SKM-1 treated with dmso at 0.1 percent for 144 hours (cell line): ENCODE data around the gene PUDP.
"Not testable (repeated sequence)": the region's sequence is repeated elsewhere in the genome, so short reads cannot be mapped to it uniquely, and the experiment has no call there.

Experiments
- DNase-seq: peaks from one replicate; lab custom pipeline; 2025; ENCODE audit not compliant: unreplicated experiment; lab: John Stamatoyannopoulos, UW

The PUDP gene

GRCh38 chrX:7110821-7111276, 37.1 kb downstream of the PUDP start:
- DNase-seq, result no peak

DNA sequence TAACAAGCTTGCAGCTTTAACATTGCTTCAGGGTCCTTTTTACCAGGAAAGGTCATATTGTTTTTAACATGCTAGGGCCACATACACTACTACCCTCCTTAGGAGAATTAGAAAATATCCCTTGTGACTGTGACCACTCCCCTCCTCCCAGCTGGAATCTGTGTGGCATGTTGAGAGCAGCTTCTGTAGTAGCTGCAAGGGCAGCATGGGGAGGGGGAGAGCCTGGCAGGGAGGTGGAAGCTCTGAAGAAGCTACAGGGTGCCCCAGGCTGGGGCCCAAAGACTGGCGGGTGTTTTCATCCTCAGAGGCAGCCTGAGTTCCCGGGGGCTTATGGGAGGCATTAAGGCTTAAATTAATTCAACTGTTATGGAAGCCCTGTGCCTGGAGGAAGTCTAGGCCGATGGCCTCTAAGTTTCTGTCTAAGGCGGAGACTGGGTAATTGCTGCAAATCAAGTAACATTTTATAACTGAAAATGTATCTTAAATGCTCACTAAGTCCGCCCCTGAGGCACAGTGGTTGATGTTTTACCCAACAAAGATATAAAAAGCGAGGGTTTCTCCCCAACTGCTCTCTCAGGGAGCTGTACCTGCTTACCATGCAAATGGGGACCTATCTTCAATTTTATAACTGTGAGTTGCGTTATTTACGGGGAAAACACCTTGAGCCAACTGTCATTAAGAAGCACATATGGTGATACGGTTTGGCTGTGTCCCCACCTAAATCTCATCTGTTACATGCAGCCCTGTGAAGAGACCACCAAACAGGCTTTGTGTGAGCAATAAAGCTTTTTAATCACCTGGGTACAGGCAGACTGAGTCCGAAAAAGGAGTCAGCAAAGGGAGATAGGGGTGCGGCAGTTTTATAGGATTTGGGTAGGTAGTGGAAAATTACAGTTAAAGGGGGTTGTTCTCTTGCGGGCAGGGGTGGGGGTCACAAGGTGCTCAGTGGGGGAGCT, 37.8 kb downstream of the PUDP start:
- no peak for DNase-seq

DNA sequence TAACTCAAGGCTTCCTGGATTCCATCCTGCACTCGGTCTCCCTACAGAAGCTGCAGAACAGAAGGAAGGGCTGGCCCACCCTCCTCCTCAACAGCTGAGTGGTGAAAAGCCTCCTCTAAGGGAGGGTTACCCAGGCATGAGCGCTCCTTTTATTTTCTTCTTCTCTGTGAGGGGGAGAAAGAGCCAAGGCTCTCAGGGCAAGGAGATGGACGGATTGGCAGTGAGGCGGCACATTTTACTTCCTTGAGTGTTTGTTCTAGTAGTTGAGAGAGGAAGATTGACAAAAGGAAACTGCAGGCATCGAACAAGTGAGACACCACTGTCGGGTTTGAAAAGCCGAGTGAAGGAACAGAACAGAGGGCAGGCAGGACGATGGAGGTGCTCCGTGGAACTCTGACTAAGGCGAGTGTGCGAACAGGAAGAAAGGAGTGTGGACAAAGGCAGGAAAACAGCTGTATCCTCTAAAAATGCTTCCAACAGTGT, 38.9 kb downstream of the PUDP start:
- no peak for DNase-seq

DNA sequence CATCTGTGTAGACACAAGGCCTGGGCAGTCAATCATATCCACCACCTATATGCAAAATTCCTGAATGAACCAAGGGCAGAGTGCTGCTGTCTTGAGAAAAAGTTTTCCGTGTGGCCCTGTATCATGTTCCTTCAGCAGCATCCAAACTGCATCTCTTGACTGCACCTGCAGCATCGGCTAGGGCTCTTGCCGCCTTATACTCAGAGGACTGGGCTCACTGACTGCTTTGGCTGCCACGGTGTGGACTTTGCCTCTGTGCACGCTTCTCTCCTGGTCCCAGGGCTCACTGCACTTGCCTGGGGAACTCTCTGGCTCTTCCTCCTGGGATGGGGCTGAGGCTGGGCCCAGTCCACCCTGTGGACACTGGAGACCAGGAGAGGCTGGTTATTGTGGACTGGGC, 39.9 kb downstream of the PUDP start:
- DNase-seq, result no peak

DNA sequence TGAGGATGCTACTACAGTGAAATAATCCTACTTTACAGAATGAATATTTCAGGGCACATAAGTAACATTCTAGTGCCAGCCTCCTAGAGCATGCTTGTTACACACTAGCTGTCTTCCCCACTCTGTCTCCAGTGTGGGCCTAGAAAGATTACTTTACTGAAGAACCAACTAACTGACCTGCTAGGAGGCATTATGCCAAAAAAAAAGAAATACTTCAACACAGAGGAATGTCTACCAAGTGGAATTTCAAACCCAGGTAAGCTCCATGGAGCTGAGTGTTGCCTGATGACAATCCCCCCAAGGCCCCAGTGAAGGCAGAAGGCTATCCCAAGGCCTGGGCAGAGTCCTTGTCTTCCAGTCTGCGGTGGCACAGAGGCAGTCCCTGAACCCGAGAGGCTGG, 41.3 kb downstream of the PUDP start:
- no peak for DNase-seq

DNA sequence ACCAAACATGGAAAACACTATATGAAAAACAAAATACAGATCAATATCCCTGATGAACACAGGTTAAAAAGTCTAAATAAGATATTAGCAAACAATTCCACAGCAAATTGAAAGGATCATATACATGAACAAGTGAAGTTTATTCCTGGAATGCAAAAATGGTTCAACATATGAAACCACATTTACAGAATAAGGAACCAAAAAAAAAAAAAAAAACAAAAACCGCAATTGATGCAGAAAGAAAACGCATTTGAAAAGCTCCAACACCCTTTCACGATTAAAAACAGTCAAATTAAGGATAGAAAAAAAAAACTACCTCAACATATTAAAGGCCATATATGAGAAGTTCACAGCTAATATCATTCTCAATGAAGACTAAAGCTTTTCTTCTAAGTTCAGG, 45.8 kb downstream of the PUDP start:
- no peak for DNase-seq

- DNase-seq, result no peak
Measured at GRCh38 chrX:7100022-7100421, 47.9 kb downstream of the PUDP start.

DNA sequence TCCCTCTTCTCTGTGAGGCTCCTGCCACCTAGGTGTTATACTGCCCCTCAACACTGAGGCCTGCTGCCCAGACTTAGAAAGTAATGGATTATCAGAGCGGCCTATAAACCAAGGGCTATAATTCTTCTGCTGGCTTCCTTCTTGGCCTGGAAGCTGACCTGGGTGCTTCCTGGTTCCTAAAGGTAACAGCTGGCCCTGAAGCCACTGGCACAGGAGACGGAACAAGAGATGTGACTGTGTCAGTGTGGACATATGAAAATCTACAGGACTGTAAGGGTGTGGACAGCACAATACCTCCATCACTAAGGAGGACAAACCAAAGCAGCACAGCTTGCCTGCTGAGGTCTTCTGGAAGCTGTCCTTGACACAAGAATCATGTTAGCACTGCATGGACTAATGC, 52.3 kb downstream of the PUDP start:
- DNase-seq, result not testable (repeated sequence)

DNA sequence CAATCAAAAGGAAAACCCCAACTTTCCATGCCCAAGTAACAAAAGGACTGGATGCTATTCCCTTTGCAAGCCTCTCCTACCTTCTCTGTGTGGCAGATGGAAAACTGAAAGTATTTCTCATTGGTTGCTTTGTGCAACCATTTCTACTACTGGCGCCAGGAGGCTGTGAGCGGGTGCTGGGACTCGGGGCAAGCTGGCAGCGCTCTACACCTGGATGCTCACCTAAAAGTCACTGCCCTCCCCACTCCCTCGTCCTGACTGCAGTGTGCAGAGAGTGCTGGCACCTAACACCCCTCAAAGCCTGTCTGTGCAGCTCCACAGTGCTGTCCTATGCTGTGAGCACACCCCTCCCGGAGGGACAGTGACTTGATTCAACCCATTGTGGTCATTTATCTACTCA, 54.6 kb downstream of the PUDP start:
- no peak for DNase-seq

GRCh38 chrX:7092543-7092942, 55.4 kb downstream of the PUDP start:
- DNase-seq, result no peak

DNA sequence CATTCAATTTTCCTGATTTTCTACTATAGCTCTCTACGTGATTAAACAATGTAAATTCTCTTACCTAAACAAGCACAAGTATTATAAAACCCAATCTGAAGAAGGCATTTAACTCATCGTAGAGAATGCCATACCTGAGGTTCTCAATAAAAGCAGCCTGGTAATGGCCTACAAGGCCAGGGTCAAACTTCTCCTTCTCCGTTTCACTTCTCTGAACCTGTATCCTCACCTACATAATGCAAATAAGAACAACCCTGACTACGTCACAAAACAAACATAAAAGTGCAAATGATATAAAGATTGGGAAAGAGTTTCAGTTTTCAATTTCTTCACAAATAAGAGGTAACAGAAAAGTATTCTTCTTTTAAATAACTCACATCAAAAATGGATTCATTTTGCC, 56.0 kb downstream of the PUDP start:
- no peak for DNase-seq

GRCh38 chrX:7090641-7091040, 57.3 kb downstream of the PUDP start:
- no peak for DNase-seq

GRCh38 chrX:7088968-7089615, 58.9 kb downstream of the PUDP start:
- DNase-seq, result no peak

GRCh38 chrX:7086384-7086783, 61.6 kb downstream of the PUDP start:
- DNase-seq, result no peak

- DNase-seq, result no peak
Measured at GRCh38 chrX:7085879-7086278, 62.1 kb downstream of the PUDP start.

DNA sequence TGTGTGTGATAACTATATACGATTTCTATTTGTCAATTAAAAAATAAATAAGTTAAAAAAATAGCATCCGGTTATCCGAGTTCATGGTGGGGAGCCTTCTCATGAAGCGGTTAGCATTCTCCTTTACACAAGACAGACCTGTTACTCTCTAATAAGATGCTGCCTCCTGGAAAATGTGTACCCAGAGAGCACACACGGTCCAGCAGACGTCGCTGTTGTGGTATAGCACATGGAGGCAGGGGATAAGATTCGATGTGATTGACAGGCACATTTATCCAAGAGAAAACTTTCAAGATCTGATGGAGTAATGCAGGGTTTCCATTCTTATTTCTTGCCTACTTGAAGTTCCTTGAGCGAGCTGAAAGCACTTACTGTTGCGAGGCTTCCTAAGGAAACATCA, 63.1 kb downstream of the PUDP start:
- no peak for DNase-seq

DNA sequence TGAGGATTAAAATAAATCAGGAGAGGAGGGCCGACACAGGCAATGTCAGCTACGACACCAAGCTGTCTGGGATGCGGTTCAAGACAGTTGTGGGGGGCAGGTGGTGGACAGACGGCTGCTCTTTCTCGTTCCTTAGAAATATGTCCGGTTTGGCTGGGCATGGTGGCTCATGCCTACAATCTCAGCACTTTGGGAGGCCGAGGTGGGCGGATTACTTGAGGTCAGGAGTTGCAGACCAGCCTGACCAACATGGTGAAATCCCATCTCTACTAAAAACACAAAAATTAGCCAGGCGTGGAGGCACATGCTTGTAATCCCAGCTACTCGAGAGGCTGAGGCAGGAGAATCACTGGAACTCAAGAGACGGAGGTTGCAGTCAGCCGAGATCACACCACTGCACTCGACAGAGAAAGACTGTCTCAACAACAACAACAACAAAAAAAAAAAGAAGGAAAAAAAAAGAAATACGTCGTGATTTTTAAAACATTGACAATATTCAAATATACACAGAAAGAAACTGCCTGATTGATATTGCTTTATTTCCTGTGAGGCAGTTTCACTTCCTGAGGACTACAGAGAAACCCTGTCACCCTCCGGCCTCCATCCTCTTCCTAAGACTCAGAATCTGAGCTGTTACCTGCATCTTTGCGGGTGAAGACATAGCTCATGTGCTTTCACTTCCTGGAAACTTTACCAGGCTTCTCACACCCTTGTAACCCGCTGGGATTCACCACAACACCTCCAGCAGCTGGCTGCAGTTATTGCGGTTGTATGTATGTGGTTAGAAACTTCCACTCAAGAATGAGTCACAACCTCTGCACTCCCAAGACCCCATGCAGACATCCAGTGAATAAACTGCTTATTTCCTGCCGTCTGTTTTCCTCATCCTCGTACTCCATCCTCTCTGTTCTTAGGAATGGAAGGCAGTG, 64.2 kb downstream of the PUDP start:
- DNase-seq, result peak; percentile 75

GRCh38 chrX:7083021-7083420, 64.9 kb downstream of the PUDP start:
- DNase-seq, result no peak

DNA sequence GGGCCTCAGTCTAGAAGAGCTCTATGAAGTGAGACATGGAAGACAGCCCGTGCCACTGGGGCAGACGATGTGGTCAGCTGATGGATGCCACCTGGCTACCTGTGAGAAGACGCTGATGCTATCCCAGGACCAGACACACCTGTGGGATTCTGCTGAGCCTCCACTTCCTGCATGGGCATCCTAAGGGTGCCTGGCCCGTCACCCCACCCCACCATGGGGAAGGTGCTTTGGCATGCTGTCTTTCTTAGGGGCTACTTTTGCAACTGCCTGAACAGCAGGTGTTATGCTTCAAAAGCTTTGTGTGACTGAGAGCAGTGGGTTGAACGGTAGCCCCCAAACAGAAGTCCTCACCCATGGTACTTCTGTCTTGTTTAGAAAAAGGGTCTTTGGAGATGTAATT, 65.4 kb downstream of the PUDP start:
- no peak for DNase-seq

GRCh38 chrX:7077241-7078230, 70.4 kb downstream of the PUDP start:
- DNase-seq, result no peak
